ENCODE results near the gene CALM1. TPM values are rescaled to one million over a fixed set of nuclear protein-coding genes. Genes with fewer than 3 reads are reported as not detected.

The CALM1 gene
- total RNA-seq, 1 donor from 2014 or later, result 590 TPM

- Mint-ChIP-seq H3K4me3 (ENCODE audit: unreplicated experiment) (no peak overlapping the region), H3K27ac (ENCODE audit: unreplicated experiment) (no peak overlapping the region), H3K9me3 (ENCODE audit: unreplicated experiment) (peaks cover 2% of the 10 kb centered on the region)
These were observed 42.0 kb downstream of the CALM1 start for GRCh38 chr14:90438841-90439240.

GRCh38 chr14:90440021-90440451 is 43.2 kb downstream of the CALM1 start:
- DNase-seq, result no peak
- H3K4me3 Mint-ChIP-seq (ENCODE audit: unreplicated experiment), result no peak overlapping the region
- H3K4me1 Mint-ChIP-seq (ENCODE audit: low read depth, unreplicated experiment), result peaks cover 29% of the 10 kb centered on the region
- H3K36me3 Mint-ChIP-seq (ENCODE audit: unreplicated experiment), result no peaks in the 10 kb centered on the region
- H3K27me3 Mint-ChIP-seq (ENCODE audit: unreplicated experiment), result peaks cover 5% of the 10 kb centered on the region
- H3K27ac Mint-ChIP-seq (ENCODE audit: unreplicated experiment), result peak overlapping the region; percentile 72
- H3K9me3 Mint-ChIP-seq (ENCODE audit: unreplicated experiment), result peaks cover 1% of the 10 kb centered on the region
- no peak for TF ChIP-seq CTCF (IDR thresholded peaks at IDR 0.05; ENCODE audit: partially characterized antibody, unreplicated experiment)

More at GRCh38 chr14:90438841-90439240, 42.0 kb downstream of the CALM1 start:
- DNase-seq, result no peak
- no peak for TF ChIP-seq CTCF (IDR thresholded peaks at IDR 0.05; ENCODE audit: partially characterized antibody, unreplicated experiment)
- Mint-ChIP-seq H3K27me3 (ENCODE audit: unreplicated experiment) (peaks cover 6% of the 10 kb centered on the region), H3K4me1 (ENCODE audit: low read depth, unreplicated experiment) (peaks cover 25% of the 10 kb centered on the region), H3K36me3 (ENCODE audit: unreplicated experiment) (no peaks in the 10 kb centered on the region)

- Mint-ChIP-seq H3K4me3 (ENCODE audit: unreplicated experiment) (no peak overlapping the region), H3K27me3 (ENCODE audit: unreplicated experiment) (peaks cover 5% of the 10 kb centered on the region), H3K36me3 (ENCODE audit: unreplicated experiment) (no peaks in the 10 kb centered on the region), H3K9me3 (ENCODE audit: unreplicated experiment) (peaks cover 5% of the 10 kb centered on the region), H3K27ac (ENCODE audit: unreplicated experiment) (no peak overlapping the region), H3K4me1 (ENCODE audit: low read depth, unreplicated experiment) (peaks cover 28% of the 10 kb centered on the region)
- no peak for TF ChIP-seq CTCF (IDR thresholded peaks at IDR 0.05; ENCODE audit: partially characterized antibody, unreplicated experiment)
- no peak for DNase-seq
These were observed 43.8 kb downstream of the CALM1 start for GRCh38 chr14:90440592-90440991.

- Mint-ChIP-seq H3K4me3 (ENCODE audit: unreplicated experiment) (no peak overlapping the region), H3K36me3 (ENCODE audit: unreplicated experiment) (no peaks in the 10 kb centered on the region), H3K27ac (ENCODE audit: unreplicated experiment) (no peak overlapping the region), H3K27me3 (ENCODE audit: unreplicated experiment) (peaks cover 2% of the 10 kb centered on the region), H3K4me1 (ENCODE audit: low read depth, unreplicated experiment) (peaks cover 25% of the 10 kb centered on the region), H3K9me3 (ENCODE audit: unreplicated experiment) (peaks cover 5% of the 10 kb centered on the region)
- DNase-seq, result no peak
- no peak for TF ChIP-seq CTCF (IDR thresholded peaks at IDR 0.05; ENCODE audit: partially characterized antibody, unreplicated experiment)
These were observed 45.6 kb downstream of the CALM1 start for GRCh38 chr14:90442388-90442787.

GRCh38 chr14:90443161-90444076 is 46.6 kb downstream of the CALM1 start:
- H3K36me3 Mint-ChIP-seq (ENCODE audit: unreplicated experiment), result no peaks in the 10 kb centered on the region
- DNase-seq, result no peak
- no peak overlapping the region for H3K4me3 Mint-ChIP-seq (ENCODE audit: unreplicated experiment)
- no peak overlapping the region for H3K27ac Mint-ChIP-seq (ENCODE audit: unreplicated experiment)
- peaks cover 2% of the 10 kb centered on the region for H3K27me3 Mint-ChIP-seq (ENCODE audit: unreplicated experiment)
- H3K4me1 Mint-ChIP-seq (ENCODE audit: low read depth, unreplicated experiment), result peaks cover 22% of the 10 kb centered on the region
- H3K9me3 Mint-ChIP-seq (ENCODE audit: unreplicated experiment), result peaks cover 5% of the 10 kb centered on the region
- no peak for TF ChIP-seq CTCF (IDR thresholded peaks at IDR 0.05; ENCODE audit: partially characterized antibody, unreplicated experiment)

Data from glutamatergic neuron (in vitro differentiated cells).